ENCODE measurements around the gene FOXQ1.
"Not testable (repeated sequence)": the region's sequence is repeated elsewhere in the genome, so short reads cannot be mapped to it uniquely, and the experiment has no call there.

The FOXQ1 gene

GRCh38 chr6:1314617-1315016, 2.7 kb downstream of the FOXQ1 start:
- TF ChIP-seq CTCF (IDR thresholded peaks at IDR 0.05; ENCODE audit: low read length, missing control alignments): no peak
- no peak for DNase-seq (ENCODE audit: low read depth)
- no peak overlapping the region for H3K4me3 ChIP-seq (replicated peaks; ENCODE audit: low read depth, low read length)

GRCh38 chr6:1315201-1315559, 3.3 kb downstream of the FOXQ1 start:
- H3K4me3 ChIP-seq (replicated peaks; ENCODE audit: low read depth, low read length): no peak overlapping the region
- no peak for DNase-seq (ENCODE audit: low read depth)
- no peak for TF ChIP-seq CTCF (IDR thresholded peaks at IDR 0.05; ENCODE audit: low read length, missing control alignments)

GRCh38 chr6:1315560-1316386, 3.9 kb downstream of the FOXQ1 start:
- H3K4me3 ChIP-seq (replicated peaks; ENCODE audit: low read depth, low read length): peak overlapping the region; percentile 53
- DNase-seq (ENCODE audit: low read depth): no peak
- TF ChIP-seq CTCF (IDR thresholded peaks at IDR 0.05; ENCODE audit: low read length, missing control alignments): no peak

- no peak for TF ChIP-seq CTCF (IDR thresholded peaks at IDR 0.05; ENCODE audit: low read length, missing control alignments)
- H3K4me3 ChIP-seq (replicated peaks; ENCODE audit: low read depth, low read length): peak overlapping the region; percentile 53
These were observed 4.6 kb downstream of the FOXQ1 start for GRCh38 chr6:1316489-1316971.

GRCh38 chr6:1317302-1317815, 5.5 kb downstream of the FOXQ1 start:
- no peak for TF ChIP-seq CTCF (IDR thresholded peaks at IDR 0.05; ENCODE audit: low read length, missing control alignments)
- no peak overlapping the region for H3K4me3 ChIP-seq (replicated peaks; ENCODE audit: low read depth, low read length)
- no peak for DNase-seq (ENCODE audit: low read depth)

More at GRCh38 chr6:1316489-1316971, 4.6 kb downstream of the FOXQ1 start:
- DNase-seq (ENCODE audit: low read depth): peak; percentile 18

- no peak for TF ChIP-seq CTCF (IDR thresholded peaks at IDR 0.05; ENCODE audit: low read length, missing control alignments)
- DNase-seq (ENCODE audit: low read depth): no peak
- no peak overlapping the region for H3K4me3 ChIP-seq (replicated peaks; ENCODE audit: low read depth, low read length)
These were observed 6.1 kb downstream of the FOXQ1 start for GRCh38 chr6:1318036-1318435.

GRCh38 chr6:1318584-1318983, 6.7 kb downstream of the FOXQ1 start:
- not testable (repeated sequence) for DNase-seq (ENCODE audit: low read depth); H3K4me3 ChIP-seq (replicated peaks; ENCODE audit: low read depth, low read length)

Measured in fibroblast of pulmonary artery (primary cell).